GM18502 (cell line): Measurements from ENCODE around the gene USP34.

Experiments used
- ATAC-seq: cut with Tn5 transposase; IDR thresholded peaks from one replicate; pipeline ENCODE4 v1.9.1; 2021; ENCODE audit warnings: mild to moderate bottlenecking; ENCODE audit not compliant: unreplicated experiment, poor library complexity

USP34 gene

GRCh38 chr2:61338447-61338846 is 132.4 kb downstream of the USP34 start:
- no peak for ATAC-seq

DNA sequence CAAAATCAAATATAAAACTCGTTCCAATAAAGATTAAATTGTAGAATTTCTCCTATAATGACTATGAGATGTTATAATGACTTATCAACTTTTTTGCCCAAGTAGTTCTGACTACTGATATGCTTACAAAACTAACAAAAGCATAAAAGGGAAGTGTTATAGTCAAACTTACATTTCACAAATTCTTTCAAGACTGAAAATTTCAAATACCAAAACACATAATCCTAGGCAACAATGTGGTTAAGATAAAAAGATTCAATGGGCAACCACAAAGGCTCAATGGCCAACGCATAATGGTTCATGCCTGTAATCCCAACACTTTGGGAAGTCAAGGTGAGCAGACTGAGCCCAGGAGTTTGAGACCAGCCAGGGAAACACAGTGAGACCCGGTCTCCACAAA is 135.7 kb downstream of the USP34 start:
- no peak for ATAC-seq

DNA sequence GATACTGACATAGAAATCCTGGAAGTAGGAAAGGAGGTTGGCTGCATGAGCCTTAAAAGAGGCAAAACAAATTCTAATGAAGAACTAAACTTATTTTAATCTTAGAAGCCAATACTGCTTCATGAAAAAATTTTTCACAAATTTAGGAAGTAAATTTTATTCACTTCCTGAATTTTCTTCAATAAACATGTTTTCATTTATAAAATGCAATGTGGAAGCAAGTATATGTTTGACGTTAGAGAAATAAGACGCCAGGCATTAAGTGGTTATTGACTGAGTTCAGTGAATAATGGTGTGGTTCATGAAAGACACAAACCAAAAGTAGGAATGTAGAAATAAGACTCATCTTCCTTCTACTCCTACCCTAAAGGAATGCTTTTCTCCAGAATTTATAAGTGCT is 136.4 kb downstream of the USP34 start:
- no peak for ATAC-seq

GRCh38 chr2:61328707-61329251 is 142.1 kb downstream of the USP34 start:
- no peak for ATAC-seq

DNA sequence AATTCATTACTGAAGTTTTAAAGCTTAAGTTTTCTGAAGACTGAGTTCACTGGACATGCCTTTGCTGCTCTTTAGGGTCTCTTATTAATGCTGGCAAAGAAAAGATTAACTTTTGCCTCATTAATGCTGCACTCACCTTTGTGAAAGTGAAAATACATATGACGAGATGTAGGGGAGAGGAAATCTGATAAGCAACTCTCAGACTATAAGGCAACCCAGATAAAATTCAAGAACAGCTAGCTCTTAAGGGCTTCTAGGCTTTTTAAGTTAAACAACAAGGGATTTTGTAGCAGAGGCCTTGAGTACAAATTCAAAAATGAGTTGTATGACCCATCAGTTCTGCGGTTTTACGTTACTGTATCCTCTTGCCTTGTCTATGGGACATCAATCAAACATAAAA is 143.7 kb downstream of the USP34 start:
- ATAC-seq: no peak

GRCh38 chr2:61326423-61326822 is 144.5 kb downstream of the USP34 start:
- no peak for ATAC-seq

DNA sequence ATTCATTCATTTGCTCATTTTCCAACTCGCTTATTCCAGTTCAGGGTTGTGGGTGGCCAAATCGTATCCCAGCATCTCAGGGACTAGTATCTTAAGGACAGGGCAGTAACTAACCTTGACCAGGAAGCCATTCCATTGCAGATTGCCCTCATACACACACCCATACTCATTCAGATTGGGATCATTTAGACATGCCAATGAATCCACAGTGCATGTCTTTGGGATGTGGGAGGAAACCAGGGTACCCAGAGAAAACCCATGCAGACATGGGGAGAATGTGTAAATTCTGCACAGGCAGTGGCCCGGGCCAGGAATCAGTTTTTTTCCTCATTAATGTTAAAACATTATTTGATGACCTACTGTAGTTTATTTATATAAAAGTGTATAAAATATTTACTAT is 150.7 kb downstream of the USP34 start:
- no peak for ATAC-seq

- ATAC-seq: no peak
Measured at GRCh38 chr2:61318553-61318952, 152.3 kb downstream of the USP34 start.

DNA sequence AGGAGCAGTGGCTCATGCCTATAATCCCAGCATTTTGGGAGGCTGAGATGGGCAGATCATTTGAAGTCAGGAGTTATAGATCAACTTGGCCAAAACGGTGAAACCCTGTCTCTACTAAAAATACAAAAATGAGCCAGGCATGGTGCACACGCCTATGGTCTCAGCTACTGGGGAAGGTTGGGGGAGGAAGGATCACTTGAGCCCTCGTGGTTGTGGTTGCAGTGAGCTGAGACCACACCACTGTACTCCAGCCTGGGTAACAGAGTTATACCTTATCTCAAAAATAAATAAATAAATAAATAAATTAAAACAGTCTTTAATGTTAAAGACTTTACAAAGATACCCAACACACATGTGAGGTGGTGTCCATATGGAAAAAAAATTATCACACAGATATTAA is 174.9 kb downstream of the USP34 start:
- ATAC-seq: no peak

DNA sequence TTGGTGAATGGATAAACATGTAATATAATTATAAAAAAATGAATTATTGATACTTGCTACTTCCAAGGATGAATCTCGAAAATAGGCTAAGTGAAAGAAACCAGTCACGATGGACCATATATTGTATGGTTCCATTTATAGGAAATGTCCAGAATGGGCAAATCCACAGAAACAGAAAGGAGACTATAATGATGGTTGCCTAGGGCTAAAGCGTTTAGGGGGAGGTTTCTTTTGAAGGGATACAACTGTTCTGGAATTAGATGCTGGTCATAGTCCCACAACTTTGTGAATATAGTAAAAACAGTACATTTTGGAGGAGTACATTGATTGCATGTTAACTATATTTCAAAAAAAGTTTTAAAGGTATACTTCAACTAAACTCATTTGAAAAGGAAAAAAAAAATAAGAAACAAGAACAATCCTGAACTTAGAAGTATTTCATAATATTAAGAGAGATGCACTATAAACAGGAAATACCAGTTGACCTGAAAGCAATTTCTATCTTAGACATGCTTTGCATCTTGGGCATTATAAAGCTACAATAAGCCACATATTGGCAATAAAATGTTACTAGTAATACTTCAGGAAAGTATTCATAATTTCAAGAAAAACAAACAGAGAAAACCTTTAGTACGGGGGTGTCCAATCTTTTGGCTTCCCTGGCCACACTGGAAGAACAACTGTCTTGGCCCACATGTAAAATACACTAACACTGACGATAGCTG is 178.9 kb downstream of the USP34 start:
- ATAC-seq: no peak

DNA sequence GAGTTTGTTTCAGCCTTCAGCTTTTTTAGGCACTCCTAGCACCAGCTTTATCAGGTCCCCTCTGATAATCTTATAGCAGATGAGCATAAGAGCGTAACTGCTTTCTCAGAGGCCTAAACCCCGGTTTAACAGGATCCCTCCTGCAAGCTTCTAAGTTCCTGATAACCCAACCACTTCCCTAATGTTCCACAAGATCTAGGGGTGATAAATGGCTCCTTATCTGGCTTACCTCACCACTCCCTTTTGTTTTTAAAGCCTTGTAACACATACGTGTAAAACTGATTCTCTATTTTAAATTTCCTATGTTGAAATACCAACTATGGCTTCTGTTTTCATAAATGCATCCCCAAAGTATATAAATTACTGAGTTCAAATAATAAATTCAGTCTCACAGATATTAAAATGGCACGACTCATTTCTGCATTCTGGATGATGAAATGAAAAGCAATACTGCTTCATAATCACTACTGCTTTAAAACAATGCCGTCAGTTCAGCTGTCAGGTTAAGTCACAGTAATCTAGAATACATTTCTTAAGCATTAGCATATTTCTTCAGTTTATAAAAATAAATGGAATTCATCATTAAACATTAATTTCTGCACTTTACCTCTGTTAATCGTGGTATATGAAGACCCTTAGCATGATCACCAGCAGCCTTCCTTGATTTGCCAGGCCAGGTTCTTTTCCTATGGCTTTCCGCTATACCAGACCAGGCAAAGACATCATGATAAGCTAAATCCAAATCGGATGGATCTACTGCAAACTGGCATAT is 182.6 kb downstream of the USP34 start:
- ATAC-seq: no peak

GRCh38 chr2:61287254-61287653 is 183.6 kb downstream of the USP34 start:
- ATAC-seq: no peak

- ATAC-seq: no peak
Measured at GRCh38 chr2:61283443-61284160, 187.3 kb downstream of the USP34 start.

GRCh38 chr2:61282104-61282590 is 188.7 kb downstream of the USP34 start:
- no peak for ATAC-seq

DNA sequence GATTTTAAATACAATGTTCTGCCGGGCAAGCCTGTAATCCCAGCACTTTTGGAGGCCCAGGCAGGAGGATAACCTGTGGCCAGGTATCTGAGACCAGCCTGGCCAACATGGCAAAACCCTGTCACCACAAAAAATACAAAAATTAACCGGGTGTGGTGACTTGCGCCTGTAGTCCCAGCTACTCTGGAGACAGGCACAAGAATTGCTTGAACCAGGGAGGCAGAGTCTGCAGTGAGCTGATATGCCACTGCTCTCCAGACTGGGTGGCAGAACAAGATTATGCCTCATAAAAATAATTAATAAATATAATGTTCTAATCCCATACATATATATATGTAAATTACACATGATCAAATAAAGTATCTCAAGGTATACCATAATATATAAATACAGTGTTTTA is 189.6 kb downstream of the USP34 start:
- no peak for ATAC-seq

GRCh38 chr2:61277756-61278155 is 193.1 kb downstream of the USP34 start:
- ATAC-seq: no peak

DNA sequence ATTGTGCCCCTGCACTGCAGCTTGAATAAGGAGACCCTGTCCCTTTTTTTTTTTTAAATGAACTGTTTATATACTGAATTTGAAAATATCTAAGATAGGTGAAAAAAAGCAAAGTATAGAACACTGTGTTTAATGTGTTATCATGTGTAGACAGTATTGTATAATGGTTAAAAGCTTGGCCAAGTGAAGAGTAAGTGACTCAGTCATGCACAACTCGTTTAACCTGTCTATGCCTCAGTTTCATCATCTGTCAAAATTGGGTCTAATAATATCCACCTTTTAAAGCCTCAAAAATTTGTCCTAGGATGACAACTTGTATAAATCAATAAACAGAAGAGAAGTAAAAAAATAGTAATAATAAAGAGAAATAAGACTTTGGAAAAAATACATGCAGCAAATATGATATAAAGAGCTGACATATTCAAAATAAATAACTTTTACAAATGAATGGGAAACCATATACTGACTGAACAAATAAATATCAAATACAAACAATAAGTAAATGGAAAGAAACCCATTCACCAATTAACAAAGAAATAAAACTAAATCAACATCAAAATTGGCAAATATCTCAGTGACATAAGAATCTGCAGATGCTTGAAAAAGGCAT is 195.2 kb downstream of the USP34 start:
- ATAC-seq: no peak

GRCh38 chr2:61272421-61273070 is 198.3 kb downstream of the USP34 start:
- no peak for ATAC-seq

- no peak for ATAC-seq
Measured at GRCh38 chr2:61268249-61268648, 202.6 kb downstream of the USP34 start.
